ENCODE data around the gene FKBP2. TPM values are rescaled to one million over a fixed set of nuclear protein-coding genes. Genes with fewer than 3 reads are reported as not detected.

FKBP2 gene
- total RNA-seq, 1 experiment from 2014 or later = 73.4 TPM

GRCh38 chr11:64224151-64224890 is 16.6 kb upstream of the FKBP2 start:
- Histone ChIP-seq H3K4me1 (replicated peaks) (peaks cover 29% of the 10 kb centered on the region), H3K27me3 (replicated peaks) (no peaks in the 10 kb centered on the region), H3K4me3 (no peak overlapping the region), H3K36me3 (peaks cover 70% of the 10 kb centered on the region), H3K9me3 (replicated peaks) (0 out of 2 replicates have a peak, but pooled peaks cover 5% of the 10 kb centered on the region), H3K27ac (no peak overlapping the region)
- peak in 1 of 2 experiments; percentile 54 for DNase-seq (ENCODE audit: low read depth in 1 of 2, low spot score in 2 of 2)

- DNase-seq (ENCODE audit: low read depth in 1 of 2, low spot score in 2 of 2) = peak in 1 of 2 experiments; percentile 53
- no peak overlapping the region for H3K27ac ChIP-seq
- peaks cover 37% of the 10 kb centered on the region for H3K4me1 ChIP-seq (replicated peaks)
- H3K9me3 ChIP-seq (replicated peaks) = 0 out of 2 replicates have a peak, but pooled peaks cover 5% of the 10 kb centered on the region
- peak overlapping the region; percentile 66 for H3K4me3 ChIP-seq
- no peaks in the 10 kb centered on the region for H3K27me3 ChIP-seq (replicated peaks)
- H3K36me3 ChIP-seq = peaks cover 66% of the 10 kb centered on the region
These were observed 15.8 kb upstream of the FKBP2 start for GRCh38 chr11:64224891-64225607.

DNA sequence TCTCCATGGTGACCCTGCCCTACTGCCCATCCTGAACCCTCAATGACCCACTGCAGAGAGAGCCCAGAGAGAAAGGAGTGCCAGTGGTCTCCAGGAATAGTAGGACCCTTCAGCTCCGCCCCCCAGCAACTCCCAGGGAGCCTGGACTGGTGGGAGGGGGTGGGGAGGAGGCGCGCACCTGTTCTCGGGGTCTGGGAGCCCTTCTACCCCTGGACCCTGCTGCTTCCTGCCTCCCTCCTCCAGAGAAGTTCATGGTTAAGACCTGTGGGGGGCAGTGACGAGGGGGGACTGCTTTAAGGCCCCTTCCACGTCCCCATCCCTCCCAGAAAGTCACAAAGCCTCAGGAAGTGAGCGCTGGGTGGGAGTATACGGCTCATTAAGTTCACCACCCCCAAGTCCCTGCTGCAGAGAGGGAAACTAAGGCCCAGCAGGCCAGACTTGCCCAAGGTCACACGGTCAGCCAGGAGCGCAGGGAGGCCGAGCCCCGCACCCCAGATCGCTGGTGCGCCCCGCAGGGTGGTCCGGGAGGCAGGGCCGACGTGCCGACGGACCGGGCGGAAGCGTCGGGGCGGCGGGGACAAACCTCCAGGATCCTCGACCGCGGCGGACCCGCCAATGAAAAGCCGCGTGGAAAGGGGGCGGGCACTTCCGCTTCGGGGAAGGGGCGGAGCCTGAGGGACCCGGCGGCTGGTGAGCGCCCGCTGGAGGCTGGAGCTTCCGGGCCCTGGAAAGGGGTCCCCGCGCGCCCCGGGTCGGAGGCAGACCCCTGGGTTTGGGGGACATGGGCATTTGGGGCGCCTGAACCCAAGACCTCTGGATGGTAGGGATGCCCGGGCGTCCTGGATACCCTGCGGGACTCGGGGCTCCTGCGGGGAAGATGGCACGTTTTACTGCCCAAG is 15.0 kb upstream of the FKBP2 start, which contains the start of the genes NUDT22 and TRPT1:
Gene NUDT22 (plus strand): TSS at position 667 of the 899 bp plus-strand sequence. CDS start 379 bp downstream, outside the sequence.
Gene TRPT1 (minus strand): TSS at position 579 of the 899 bp plus-strand sequence. CDS start 326 bp downstream, at position 253.
- Histone ChIP-seq H3K4me3 (peak within 1 kb of the TSS; percentile 66), H3K9me3 (replicated peaks) (0 out of 2 replicates have a peak, but pooled peaks cover 5% of the 10 kb centered on the region), H3K27ac (peak within 1 kb of the TSS; percentile 67), H3K36me3 (peaks cover 58% of the 10 kb centered on the region), H3K27me3 (replicated peaks) (no peaks in the 10 kb centered on the region), H3K4me1 (replicated peaks) (peaks cover 43% of the 10 kb centered on the region)
- peak; percentile 94 to 96 for DNase-seq (ENCODE audit: low read depth in 1 of 2, low spot score in 2 of 2)

- Histone ChIP-seq H3K4me1 (replicated peaks) (peaks cover 47% of the 10 kb centered on the region), H3K27me3 (replicated peaks) (no peaks in the 10 kb centered on the region), H3K36me3 (peaks cover 51% of the 10 kb centered on the region), H3K9me3 (replicated peaks) (0 out of 2 replicates have a peak, but pooled peaks cover 5% of the 10 kb centered on the region), H3K27ac (peak overlapping the region; percentile 67), H3K4me3 (peak overlapping the region; percentile 66)
- DNase-seq (ENCODE audit: low read depth in 1 of 2, low spot score in 2 of 2) = no peak
These were observed 14.3 kb upstream of the FKBP2 start for GRCh38 chr11:64226507-64227051.

DNA sequence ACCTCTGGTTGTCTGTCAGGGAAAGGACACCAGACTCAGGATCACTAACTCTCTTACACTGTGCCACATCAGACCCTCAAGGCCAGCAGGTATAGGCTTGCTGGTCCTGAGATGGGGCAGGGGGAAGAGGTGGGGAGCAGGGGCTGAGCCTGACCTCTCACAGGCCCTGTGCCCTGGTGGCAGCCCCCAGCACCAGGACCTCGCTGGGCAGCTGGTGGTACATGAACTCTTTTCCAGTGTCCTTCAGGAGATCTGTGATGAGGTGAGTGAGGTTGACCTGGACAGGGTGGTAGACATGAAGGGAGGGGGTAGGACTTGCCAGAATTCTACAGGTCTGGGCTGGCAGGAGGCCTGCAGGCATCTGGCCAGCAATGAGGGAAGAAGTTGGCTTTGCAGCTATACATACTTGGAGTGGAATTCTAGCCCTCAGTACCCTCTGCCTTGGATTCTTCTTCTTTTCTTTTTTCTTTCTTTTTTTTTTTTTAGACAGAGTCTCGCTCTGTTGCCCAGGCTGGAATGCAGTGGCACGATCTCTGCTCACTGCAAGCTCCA is 13.4 kb upstream of the FKBP2 start:
- H3K27ac ChIP-seq = no peak overlapping the region
- H3K36me3 ChIP-seq = peaks cover 47% of the 10 kb centered on the region
- H3K27me3 ChIP-seq (replicated peaks) = no peaks in the 10 kb centered on the region
- DNase-seq (ENCODE audit: low read depth in 1 of 2, low spot score in 2 of 2) = no peak
- peaks cover 47% of the 10 kb centered on the region for H3K4me1 ChIP-seq (replicated peaks)
- H3K9me3 ChIP-seq (replicated peaks) = 0 out of 2 replicates have a peak, but pooled peaks cover 5% of the 10 kb centered on the region
- peak overlapping the region; percentile 66; the same call in 1 of the 2 replicates for H3K4me3 ChIP-seq

GRCh38 chr11:64229090-64229743 is 11.7 kb upstream of the FKBP2 start:
- no peak for DNase-seq (ENCODE audit: low read depth in 1 of 2, low spot score in 2 of 2)
- Histone ChIP-seq H3K27ac (no peak overlapping the region), H3K4me1 (replicated peaks) (peaks cover 52% of the 10 kb centered on the region), H3K9me3 (replicated peaks) (0 out of 2 replicates have a peak, but pooled peaks cover 5% of the 10 kb centered on the region), H3K36me3 (peaks cover 31% of the 10 kb centered on the region), H3K27me3 (replicated peaks) (no peaks in the 10 kb centered on the region), H3K4me3 (no peak overlapping the region)

DNA sequence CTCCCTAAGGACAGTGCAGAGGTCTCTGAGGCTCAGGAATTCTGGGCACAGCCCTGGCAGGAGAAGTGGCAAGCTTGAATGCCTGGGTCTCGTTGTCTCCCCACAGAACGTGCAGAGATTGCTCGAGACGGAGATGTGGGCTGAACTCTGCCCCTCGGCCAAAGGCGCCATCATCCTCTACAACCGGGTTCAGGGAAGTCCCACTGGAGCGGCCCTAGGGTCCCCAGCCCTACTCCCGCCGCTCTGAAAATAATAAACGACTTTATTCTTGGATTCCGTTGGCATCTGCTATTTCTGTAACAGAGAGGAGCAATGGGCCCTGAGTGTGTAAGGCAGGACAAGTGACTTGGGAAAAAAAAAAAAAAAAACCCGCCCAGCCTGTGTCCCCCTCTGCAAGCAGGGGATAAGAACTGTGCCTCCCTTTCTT is 11.1 kb upstream of the FKBP2 start:
- H3K36me3 ChIP-seq = peaks cover 26% of the 10 kb centered on the region
- no peak for DNase-seq (ENCODE audit: low read depth in 1 of 2, low spot score in 2 of 2)
- 0 out of 2 replicates have a peak, but pooled peaks cover 5% of the 10 kb centered on the region for H3K9me3 ChIP-seq (replicated peaks)
- peak overlapping the region; percentile 66 for H3K4me3 ChIP-seq
- no peak overlapping the region for H3K27ac ChIP-seq
- no peaks in the 10 kb centered on the region for H3K27me3 ChIP-seq (replicated peaks)
- peaks cover 49% of the 10 kb centered on the region for H3K4me1 ChIP-seq (replicated peaks)

DNA sequence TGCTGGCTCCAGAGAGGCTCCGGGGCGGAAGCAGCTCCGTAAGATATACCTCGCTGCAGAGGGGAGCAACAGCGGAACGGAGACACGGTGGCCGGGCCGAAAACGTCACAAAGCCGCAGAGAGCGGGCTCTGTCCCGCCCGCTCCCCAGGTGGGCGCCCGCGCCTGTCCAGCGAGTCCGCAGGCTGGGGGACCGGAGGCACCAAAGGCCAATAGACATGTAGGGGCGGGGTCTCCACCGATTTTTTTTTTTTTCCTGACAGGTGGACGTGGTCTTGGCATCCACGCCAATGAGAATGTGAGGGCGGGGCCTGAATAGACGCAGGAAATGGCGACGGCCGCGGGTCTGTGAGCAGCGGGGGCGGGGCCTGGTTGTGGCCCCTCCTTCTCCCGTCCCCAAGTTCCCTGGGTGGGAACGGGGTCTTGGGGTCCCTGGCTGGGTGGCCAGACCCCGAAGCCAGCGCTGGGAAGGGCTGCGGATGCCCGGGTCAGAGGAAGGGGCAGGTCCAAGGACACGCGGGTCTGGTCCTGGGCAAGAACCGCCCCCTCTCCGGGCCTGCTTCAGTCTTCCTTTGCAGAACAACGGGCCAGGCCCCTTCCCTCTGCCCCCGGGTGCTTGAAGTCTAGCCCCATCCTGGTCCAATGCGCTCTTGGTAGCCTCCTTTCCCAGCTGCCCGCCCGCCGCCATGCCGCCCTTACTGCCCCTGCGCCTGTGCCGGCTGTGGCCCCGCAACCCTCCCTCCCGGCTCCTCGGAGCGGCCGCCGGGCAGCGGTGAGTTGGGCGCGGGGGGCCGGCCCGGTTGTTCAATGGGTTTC is 10.5 kb upstream of the FKBP2 start, which contains the start of gene DNAJC4:
Gene DNAJC4 (plus strand): TSS at position 378 of the 814 bp plus-strand sequence. CDS start 307 bp downstream, at position 685.
- Histone ChIP-seq H3K4me3 (peak within 1 kb of the TSS; percentile 66), H3K4me1 (replicated peaks) (peaks cover 50% of the 10 kb centered on the region), H3K36me3 (peaks cover 28% of the 10 kb centered on the region), H3K9me3 (replicated peaks) (0 out of 2 replicates have a peak, but pooled peaks cover 5% of the 10 kb centered on the region), H3K27ac (peak within 1 kb of the TSS; percentile 35), H3K27me3 (replicated peaks) (no peaks in the 10 kb centered on the region)
- peak; percentile 94 for DNase-seq (ENCODE audit: low read depth in 1 of 2, low spot score in 2 of 2)

- Histone ChIP-seq H3K4me1 (replicated peaks) (peaks cover 47% of the 10 kb centered on the region), H3K4me3 (peak overlapping the region; percentile 66), H3K27me3 (replicated peaks) (no peaks in the 10 kb centered on the region), H3K36me3 (peaks cover 34% of the 10 kb centered on the region), H3K9me3 (replicated peaks) (0 out of 2 replicates have a peak, but pooled peaks cover 5% of the 10 kb centered on the region), H3K27ac (peak overlapping the region; percentile 35)
- no peak for DNase-seq (ENCODE audit: low read depth in 1 of 2, low spot score in 2 of 2)
These were observed 9.9 kb upstream of the FKBP2 start for GRCh38 chr11:64230985-64231365.

- DNase-seq (ENCODE audit: low read depth in 1 of 2, low spot score in 2 of 2) = no peak
- H3K4me1 ChIP-seq (replicated peaks) = peaks cover 44% of the 10 kb centered on the region
- no peaks in the 10 kb centered on the region for H3K27me3 ChIP-seq (replicated peaks)
- no peak overlapping the region for H3K27ac ChIP-seq
- no peak overlapping the region for H3K4me3 ChIP-seq
- peaks cover 33% of the 10 kb centered on the region for H3K36me3 ChIP-seq
- H3K9me3 ChIP-seq (replicated peaks) = 0 out of 2 replicates have a peak, but pooled peaks cover 4% of the 10 kb centered on the region
These were observed 9.3 kb upstream of the FKBP2 start for GRCh38 chr11:64231546-64231945.

- Histone ChIP-seq H3K27me3 (replicated peaks) (no peaks in the 10 kb centered on the region), H3K9me3 (replicated peaks) (no peaks in the 10 kb centered on the region), H3K4me3 (no peak overlapping the region), H3K36me3 (peaks cover 27% of the 10 kb centered on the region), H3K4me1 (replicated peaks) (peaks cover 36% of the 10 kb centered on the region), H3K27ac (no peak overlapping the region)
- DNase-seq (ENCODE audit: low read depth in 1 of 2, low spot score in 2 of 2) = no peak
These were observed 8.5 kb upstream of the FKBP2 start for GRCh38 chr11:64232182-64232966.

Measured in SJSA1 (cell line).